DOHH2 (cell line): ENCODE measurements around the gene ODF2.

ENCODE experiments used
- CTCF ChIP-seq: fragments of 200-600 bp; sonication (generic); IDR thresholded peaks from one replicate; pipeline ENCODE4 v1.5.1; 2014; ENCODE audit warnings: antibody characterized with exemption, mild to moderate bottlenecking, low read depth, low read length; ENCODE audit not compliant: poor library complexity, severe bottlenecking
- EZH2phosphoT487 ChIP-seq: fragments of 200-600 bp; sonication (generic); IDR thresholded peaks from 2 replicates; pipeline ENCODE4 v1.6.1; 2017; ENCODE audit warnings: borderline replicate concordance, mild to moderate bottlenecking, antibody characterized with exemption, low read length, moderate library complexity, mixed read lengths

GRCh38 chr9:128504485-128505413, 48.9 kb downstream of the ODF2 start, which contains the start of gene GLE1:
- no peak for TF ChIP-seq CTCF
- no peak for TF ChIP-seq EZH2phosphoT487
